ENCODE results near the gene PCARE. TPM values are rescaled to one million over a fixed set of nuclear protein-coding genes. Genes with fewer than 3 reads are reported as not detected.

PCARE gene
- not detected for total RNA-seq

GRCh38 chr2:29074411-29074810, at the start of gene PCARE:
TSS of gene PCARE (minus strand) at chr2:29074523. CDS start at chr2:29074261, 262 bp downstream.
- H3K36me3 Mint-ChIP-seq (ENCODE audit: low read depth) = no peaks in the 10 kb centered on the region
- H3K27me3 Mint-ChIP-seq = no peaks in the 10 kb centered on the region
- ChIA-PET CTCF (interaction anchor here (0.5 kb wide), 1 partner anchor 336 kb away, joined by 3 read pairs; no protein-coding TSS in a partner anchor), POLR2A (no interaction called here)
- peaks cover 5% of the 10 kb centered on the region for H3K9me3 Mint-ChIP-seq (ENCODE audit: low read depth)
- ATAC-seq (no peak), DNase-seq (no peak)
- no peak within 1 kb of the TSS for H3K27ac Mint-ChIP-seq
- intact Hi-C loops (cut with DNase I, micrococcal nuclease) = no loop called here
- no peak within 1 kb of the TSS for H3K4me3 Mint-ChIP-seq
- no peaks in the 10 kb centered on the region for H3K4me1 Mint-ChIP-seq

- CTCF ChIA-PET = interaction anchor here (0.6 to 1.0 kb wide), 2 partner anchors 18 to 86 kb away, joined by 3 to 5 read pairs; no protein-coding TSS in a partner anchor
- Mint-ChIP-seq H3K4me3 (no peak overlapping the region), H3K27ac (peak overlapping the region; percentile 3), H3K9me3 (ENCODE audit: low read depth) (peaks cover 15% of the 10 kb centered on the region), H3K4me1 (peaks cover 41% of the 10 kb centered on the region), H3K27me3 (no peaks in the 10 kb centered on the region), H3K36me3 (ENCODE audit: low read depth) (peaks cover 49% of the 10 kb centered on the region)
- peak; percentile 80 for ATAC-seq
- peak; percentile 24 for DNase-seq
- intact Hi-C loops (cut with DNase I, micrococcal nuclease) = no loop called here
- POLR2A ChIA-PET = no interaction called here
Observed at GRCh38 chr2:29123617-29124349, 49.5 kb upstream of the PCARE start.

- intact Hi-C loops (cut with DNase I, micrococcal nuclease) = no loop called here
- H3K4me1 Mint-ChIP-seq = peaks cover 51% of the 10 kb centered on the region
Observed at GRCh38 chr2:29120846-29121245, 46.5 kb upstream of the PCARE start.

GRCh38 chr2:29119211-29119610, 44.9 kb upstream of the PCARE start:
- ChIA-PET POLR2A (interaction anchor here (0.6 kb wide), 1 partner anchor 22 kb away, joined by 4 read pairs; no protein-coding TSS in a partner anchor), CTCF (interaction anchor here (0.7 to 1.1 kb wide), 2 partner anchors 10 to 106 kb away, joined by 3 read pairs; no protein-coding TSS in a partner anchor)
- Mint-ChIP-seq H3K9me3 (ENCODE audit: low read depth) (peaks cover 9% of the 10 kb centered on the region), H3K27me3 (peaks cover 5% of the 10 kb centered on the region), H3K4me1 (peaks cover 51% of the 10 kb centered on the region), H3K4me3 (no peak overlapping the region), H3K36me3 (ENCODE audit: low read depth) (peaks cover 28% of the 10 kb centered on the region), H3K27ac (peak overlapping the region; percentile 25)
- ATAC-seq (no peak), DNase-seq (no peak)
- intact Hi-C loops (cut with DNase I, micrococcal nuclease) = loop anchor here (5.0 to 10.0 kb wide), 5 partner anchors 107 to 1227 kb away; partner anchors contain the start of genes BABAM2 (in 1 of the 2), FOSL2 (in 1 of the 2), RBKS (in 1 of the 2) and SPDYA (in 1 of the 2)

More at GRCh38 chr2:29120846-29121245, 46.5 kb upstream of the PCARE start:
- ChIA-PET POLR2A (no interaction called here), CTCF (interaction anchor here (1.1 to 1.8 kb wide), 3 partner anchors 10 to 14 kb away, joined by 3 to 5 read pairs (median 3); no protein-coding TSS in a partner anchor)
- Mint-ChIP-seq H3K4me3 (no peak overlapping the region), H3K27ac (no peak overlapping the region), H3K36me3 (ENCODE audit: low read depth) (peaks cover 40% of the 10 kb centered on the region), H3K9me3 (ENCODE audit: low read depth) (peaks cover 15% of the 10 kb centered on the region), H3K27me3 (no peaks in the 10 kb centered on the region)
- ATAC-seq (no peak), DNase-seq (no peak)

DNA sequence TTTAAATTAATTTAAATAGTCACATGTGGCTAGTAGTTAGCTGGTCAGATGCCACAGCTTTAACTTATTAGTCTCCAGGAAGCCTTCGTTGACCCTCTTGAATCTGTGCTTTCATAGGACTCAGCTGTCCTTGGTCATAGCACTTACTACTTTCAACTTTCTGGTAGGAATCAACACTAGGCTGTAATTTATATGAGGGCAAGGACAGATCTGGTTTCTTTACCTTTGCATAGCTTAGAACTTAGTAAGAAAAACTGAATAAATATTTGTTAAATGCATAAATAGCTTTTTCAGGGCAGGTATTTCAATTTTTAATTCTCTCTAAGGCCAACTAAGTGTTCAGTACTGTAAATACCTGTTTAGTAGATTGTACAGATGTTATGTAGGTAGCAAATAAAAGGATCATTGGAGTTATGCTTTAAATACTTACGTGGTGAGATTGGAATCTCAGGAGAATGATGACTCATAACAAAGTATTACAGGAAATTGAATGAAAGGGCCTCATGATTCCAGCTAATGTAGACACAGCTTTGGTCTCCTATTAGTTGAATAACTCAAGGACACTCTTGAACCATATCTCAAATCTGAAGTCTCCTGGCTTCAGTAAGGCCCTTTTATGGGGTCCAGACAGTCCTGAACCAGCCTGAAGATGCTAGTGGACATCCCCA, 43.4 kb upstream of the PCARE start:
- no peaks in the 10 kb centered on the region for H3K9me3 Mint-ChIP-seq (ENCODE audit: low read depth)
- DNase-seq = no peak
- H3K27ac Mint-ChIP-seq = no peak overlapping the region
- peaks cover 40% of the 10 kb centered on the region for H3K4me1 Mint-ChIP-seq
- ATAC-seq = no peak
- no peak overlapping the region for H3K4me3 Mint-ChIP-seq
- H3K27me3 Mint-ChIP-seq = peaks cover 5% of the 10 kb centered on the region
- intact Hi-C loops (cut with DNase I, micrococcal nuclease) = loop anchor here (2.0 to 10.0 kb wide), 7 partner anchors 13 to 1225 kb away; partner anchors contain the start of genes BABAM2 (in 1 of the 2), FOSL2 (in 1 of the 2), RBKS (in 1 of the 2) and SPDYA (in 1 of the 2)
- H3K36me3 Mint-ChIP-seq (ENCODE audit: low read depth) = peaks cover 15% of the 10 kb centered on the region
- ChIA-PET POLR2A (interaction anchor here (0.6 to 0.7 kb wide), 2 partner anchors 121 to 727 kb away, joined by 3 read pairs; no protein-coding TSS in a partner anchor), CTCF (interaction anchor here (0.5 to 2.9 kb wide), 8 partner anchors 12 to 906 kb away, joined by 3 to 16 read pairs (median 3); no protein-coding TSS in a partner anchor)

DNA sequence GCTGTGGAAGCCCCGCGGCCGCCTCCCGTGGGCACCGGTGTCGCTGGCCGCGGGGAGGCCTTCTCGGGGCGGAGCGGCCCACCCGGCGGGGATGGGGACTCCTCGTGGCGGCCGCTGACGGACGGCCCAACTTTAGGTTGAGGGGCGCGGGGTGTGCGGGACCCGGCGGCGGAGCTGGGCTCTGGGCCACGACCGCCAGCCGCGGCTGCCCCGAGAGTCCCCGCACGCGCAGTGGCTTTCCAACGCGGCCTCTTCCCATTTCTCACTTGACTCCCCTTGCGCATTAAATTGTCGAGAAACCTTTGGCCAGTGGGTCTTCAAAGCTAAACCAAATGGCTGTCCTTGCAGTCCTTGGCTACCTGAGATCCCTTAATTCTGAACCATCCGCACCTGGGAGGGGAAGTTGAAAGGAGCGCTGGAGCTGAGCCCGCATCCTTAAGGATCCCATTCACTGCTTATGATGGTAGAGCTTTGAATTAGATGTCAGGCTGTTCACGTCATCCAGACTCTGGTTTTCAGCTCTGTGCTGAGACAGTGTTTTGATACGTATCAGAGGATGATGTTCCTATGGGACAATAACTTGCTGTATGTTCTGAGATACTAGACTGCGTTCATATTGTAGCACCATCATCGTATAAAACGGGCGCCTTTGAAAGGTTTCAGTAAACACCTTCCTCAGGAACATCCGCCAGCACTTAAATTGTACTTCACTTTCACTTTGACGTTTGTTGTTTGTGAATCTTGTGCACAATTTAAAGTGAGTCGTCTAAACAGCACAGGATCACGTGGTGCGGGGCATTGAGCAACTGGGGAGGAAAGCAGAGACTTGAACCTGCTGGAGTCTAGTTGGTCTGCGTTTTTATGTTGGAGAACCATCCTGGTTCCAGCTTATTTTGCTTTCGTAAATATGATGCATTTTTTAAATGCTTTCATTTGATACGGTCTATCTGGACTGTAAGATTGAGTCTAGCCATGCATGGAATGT, 41.8 kb upstream of the PCARE start:
- Mint-ChIP-seq H3K27me3 (peaks cover 5% of the 10 kb centered on the region), H3K4me3 (peak overlapping the region; percentile 90), H3K27ac (peak overlapping the region; percentile 96), H3K9me3 (ENCODE audit: low read depth) (no peaks in the 10 kb centered on the region), H3K4me1 (peaks cover 43% of the 10 kb centered on the region), H3K36me3 (ENCODE audit: low read depth) (peaks cover 5% of the 10 kb centered on the region)
- ChIA-PET CTCF (interaction anchor here (0.7 to 2.9 kb wide), 3 partner anchors 13 to 304 kb away, joined by 3 to 16 read pairs (median 6); no protein-coding TSS in a partner anchor), POLR2A (interaction anchor here (1.8 kb wide), 1 partner anchor 14 kb away, joined by 9 read pairs; no protein-coding TSS in a partner anchor)
- ATAC-seq (peak; percentile 74), DNase-seq (peak; percentile 88)
- intact Hi-C loops (cut with DNase I, micrococcal nuclease) = loop anchor here (1.0 to 10.0 kb wide), 12 partner anchors 14 to 1224 kb away; partner anchors contain the start of genes BABAM2 (in 1 of the 2), FOSL2 (in 1 of the 2), PPP1CB (in 1 of the 2) and RBKS (in 1 of the 2)

GRCh38 chr2:29114946-29115609, 40.8 kb upstream of the PCARE start, which contains the start of gene CLIP4:
TSS of gene CLIP4 (plus strand) at chr2:29115415. CDS start at chr2:29121389, 5,974 bp downstream.
- Mint-ChIP-seq H3K9me3 (ENCODE audit: low read depth) (no peaks in the 10 kb centered on the region), H3K27ac (peak within 1 kb of the TSS; percentile 96), H3K4me3 (peak within 1 kb of the TSS; percentile 90), H3K4me1 (peaks cover 43% of the 10 kb centered on the region), H3K27me3 (peaks cover 5% of the 10 kb centered on the region), H3K36me3 (ENCODE audit: low read depth) (peaks cover 3% of the 10 kb centered on the region)
- ATAC-seq (peak; percentile 50), DNase-seq (peak; percentile 80)
- POLR2A ChIA-PET = interaction anchor here (1.8 kb wide), 1 partner anchor 15 kb away, joined by 9 read pairs; no protein-coding TSS in a partner anchor
- intact Hi-C loops (cut with DNase I, micrococcal nuclease) = loop anchor here (1.0 to 10.0 kb wide), 7 partner anchors 100 to 1223 kb away; partner anchors contain the start of genes BABAM2 (in 1 of the 2), FOSL2 (in 1 of the 2), PPP1CB (in 1 of the 2) and RBKS (in 1 of the 2)
- CTCF ChIA-PET = no interaction called here

DNA sequence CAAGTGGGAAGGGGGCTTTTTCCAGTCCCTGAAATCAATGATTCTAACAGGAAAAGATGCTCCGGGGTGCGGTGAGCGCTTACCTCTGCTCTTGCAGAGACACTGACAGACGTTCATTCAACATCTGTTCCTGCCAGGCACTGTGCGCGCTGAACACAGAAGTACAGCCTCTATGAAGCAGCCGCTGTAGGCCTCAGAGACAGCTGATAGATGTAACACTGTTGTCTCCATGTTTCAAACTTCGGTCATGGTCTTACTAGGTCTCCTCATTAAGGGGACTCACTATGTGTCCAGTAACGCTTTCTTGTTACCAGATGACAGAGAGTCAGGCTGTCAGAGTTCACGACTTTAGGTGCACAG, 40.2 kb upstream of the PCARE start:
- ATAC-seq (no peak), DNase-seq (peak; percentile 29)
- Mint-ChIP-seq H3K27me3 (peaks cover 5% of the 10 kb centered on the region), H3K4me1 (peaks cover 40% of the 10 kb centered on the region), H3K27ac (peak overlapping the region; percentile 94), H3K36me3 (ENCODE audit: low read depth) (peaks cover 3% of the 10 kb centered on the region), H3K9me3 (ENCODE audit: low read depth) (no peaks in the 10 kb centered on the region), H3K4me3 (peak overlapping the region; percentile 80)
- intact Hi-C loops (cut with DNase I, micrococcal nuclease) = loop anchor here (2.0 to 10.0 kb wide), 2 partner anchors 100 to 160 kb away; no protein-coding TSS in a partner anchor
- POLR2A ChIA-PET = no interaction called here
- CTCF ChIA-PET = no interaction called here

DNA sequence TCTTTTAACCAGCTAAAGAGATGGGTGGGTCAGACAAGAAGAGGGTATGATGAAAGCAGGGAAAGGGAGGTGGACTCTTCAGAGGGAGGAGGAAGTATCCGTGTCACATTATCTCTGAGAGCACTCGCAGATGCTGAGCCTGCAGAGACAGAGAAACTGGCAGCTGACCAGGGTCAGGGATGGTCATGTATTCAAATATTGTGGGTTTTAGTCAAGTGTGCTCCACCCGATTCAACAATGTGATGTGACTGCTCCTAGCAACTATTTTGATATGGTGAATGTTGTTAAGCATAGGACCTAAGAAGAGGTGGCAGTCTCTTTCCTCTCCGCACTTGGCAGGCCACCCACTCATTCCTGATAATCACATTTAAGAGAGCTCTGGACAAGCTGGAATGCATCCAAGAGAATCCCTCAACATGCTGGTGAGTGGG, 39.6 kb upstream of the PCARE start:
- Mint-ChIP-seq H3K27ac (no peak overlapping the region), H3K27me3 (peaks cover 5% of the 10 kb centered on the region), H3K36me3 (ENCODE audit: low read depth) (peaks cover 3% of the 10 kb centered on the region), H3K4me1 (peaks cover 34% of the 10 kb centered on the region), H3K4me3 (no peak overlapping the region), H3K9me3 (ENCODE audit: low read depth) (no peaks in the 10 kb centered on the region)
- intact Hi-C loops (cut with DNase I, micrococcal nuclease) = loop anchor here (2.0 to 10.0 kb wide), 2 partner anchors 99 to 159 kb away; no protein-coding TSS in a partner anchor
- DNase-seq (no peak), ATAC-seq (no peak)
- ChIA-PET CTCF (no interaction called here), POLR2A (no interaction called here)
